ENCODE measurements around the gene DCST1.

DNA sequence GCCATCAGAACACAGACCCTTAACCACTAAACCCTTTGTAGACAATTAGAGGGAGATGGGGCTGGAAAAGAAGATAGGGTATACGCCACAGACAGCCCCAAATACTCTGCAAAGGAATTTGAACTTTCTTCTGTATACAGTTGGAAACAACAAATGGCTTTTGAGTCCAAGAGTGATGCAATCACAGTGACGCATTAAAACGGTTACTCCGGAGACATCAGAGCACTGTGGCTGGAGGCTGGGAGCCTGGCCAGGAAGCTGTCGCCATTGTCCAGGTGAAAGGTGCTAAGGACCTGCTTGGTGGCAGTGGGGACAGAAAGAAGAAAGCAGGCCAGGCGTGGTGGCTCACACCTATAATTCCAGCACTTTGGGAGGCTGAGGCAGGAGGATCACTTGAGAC is 46.3 kb upstream of the DCST1 start:
- TF ChIP-seq CTCF (IDR thresholded peaks at IDR 0.05; ENCODE audit: insufficient read depth, low read length) = no peak
- TF ChIP-seq POLR2AphosphoS5 (IDR thresholded peaks at IDR 0.05; ENCODE audit: low read depth) = 0 out of 2 replicates have a peak, but pooled peaks have one; percentile 23
- TF ChIP-seq SPI1 (IDR thresholded peaks at IDR 0.05; ENCODE audit: borderline replicate concordance, low read depth) = no peak
- TF ChIP-seq GABPA (IDR thresholded peaks at IDR 0.05; ENCODE audit: low read depth) = no peak
- TF ChIP-seq, protein P1, sequence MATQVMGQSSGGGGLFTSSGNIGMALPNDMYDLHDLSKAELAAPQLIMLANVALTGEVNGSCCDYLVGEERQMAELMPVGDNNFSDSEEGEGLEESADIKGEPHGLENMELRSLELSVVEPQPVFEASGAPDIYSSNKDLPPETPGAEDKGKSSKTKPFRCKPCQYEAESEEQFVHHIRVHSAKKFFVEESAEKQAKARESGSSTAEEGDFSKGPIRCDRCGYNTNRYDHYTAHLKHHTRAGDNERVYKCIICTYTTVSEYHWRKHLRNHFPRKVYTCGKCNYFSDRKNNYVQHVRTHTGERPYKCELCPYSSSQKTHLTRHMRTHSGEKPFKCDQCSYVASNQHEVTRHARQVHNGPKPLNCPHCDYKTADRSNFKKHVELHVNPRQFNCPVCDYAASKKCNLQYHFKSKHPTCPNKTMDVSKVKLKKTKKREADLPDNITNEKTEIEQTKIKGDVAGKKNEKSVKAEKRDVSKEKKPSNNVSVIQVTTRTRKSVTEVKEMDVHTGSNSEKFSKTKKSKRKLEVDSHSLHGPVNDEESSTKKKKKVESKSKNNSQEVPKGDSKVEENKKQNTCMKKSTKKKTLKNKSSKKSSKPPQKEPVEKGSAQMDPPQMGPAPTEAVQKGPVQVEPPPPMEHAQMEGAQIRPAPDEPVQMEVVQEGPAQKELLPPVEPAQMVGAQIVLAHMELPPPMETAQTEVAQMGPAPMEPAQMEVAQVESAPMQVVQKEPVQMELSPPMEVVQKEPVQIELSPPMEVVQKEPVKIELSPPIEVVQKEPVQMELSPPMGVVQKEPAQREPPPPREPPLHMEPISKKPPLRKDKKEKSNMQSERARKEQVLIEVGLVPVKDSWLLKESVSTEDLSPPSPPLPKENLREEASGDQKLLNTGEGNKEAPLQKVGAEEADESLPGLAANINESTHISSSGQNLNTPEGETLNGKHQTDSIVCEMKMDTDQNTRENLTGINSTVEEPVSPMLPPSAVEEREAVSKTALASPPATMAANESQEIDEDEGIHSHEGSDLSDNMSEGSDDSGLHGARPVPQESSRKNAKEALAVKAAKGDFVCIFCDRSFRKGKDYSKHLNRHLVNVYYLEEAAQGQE (IDR thresholded peaks at IDR 0.05; ENCODE audit: insufficient replicate concordance, low read depth) = no peak
